Stimulated activated CD8-positive, alpha-beta memory T cell treated with anti-CD3 and anti-CD28 coated beads, Interleukin-4, amount 100 ng/mL, for 48 hours (primary cell): Measurements from ENCODE around the gene ZSCAN23.
"Not testable (repeated sequence)": the region's sequence is repeated elsewhere in the genome, so short reads cannot be mapped to it uniquely, and the experiment has no call there.

Source experiments
- DNase-seq: peaks from one replicate; pipeline ENCODE4 v3.0.0-alpha.2; 2020

Gene ZSCAN23

DNA sequence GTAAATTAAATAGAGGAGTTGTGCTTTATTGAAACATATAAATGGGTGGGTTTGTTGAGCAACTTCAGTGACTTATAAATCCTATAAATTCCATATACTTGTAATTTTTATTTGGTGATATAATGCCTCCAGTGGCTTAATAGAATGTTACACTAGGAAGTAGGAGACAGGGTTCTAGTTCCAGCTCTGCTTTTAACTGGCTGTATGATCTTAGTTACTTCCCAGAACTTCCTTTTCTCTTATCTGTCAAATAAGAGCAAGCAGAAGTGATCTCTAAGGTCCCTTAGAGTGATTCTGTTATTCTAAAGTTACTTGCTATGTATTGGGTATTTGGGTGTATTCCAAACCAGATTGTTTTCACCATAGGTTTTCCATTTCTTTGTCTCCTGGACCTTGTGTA, 10.2 kb downstream of the ZSCAN23 start:
- no peak for DNase-seq

DNA sequence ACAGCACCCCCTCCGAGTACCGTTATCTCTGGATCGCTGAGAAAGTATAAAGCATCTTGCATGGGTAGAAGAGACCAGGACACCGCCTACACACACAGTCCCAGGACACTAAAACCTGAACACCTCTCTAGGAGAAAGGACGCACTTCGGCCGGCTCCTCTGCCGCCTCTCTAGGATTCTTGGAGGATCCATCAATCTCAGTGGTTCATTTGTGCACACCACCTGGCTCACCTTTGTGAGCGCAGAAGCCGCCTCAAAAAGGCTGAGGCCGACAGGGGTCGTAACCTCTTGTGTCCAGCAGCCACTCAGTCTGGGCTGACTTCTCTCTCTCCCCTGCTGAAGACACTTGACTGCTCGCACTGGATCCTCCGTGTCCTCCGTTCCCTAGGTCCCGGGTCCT, 13.5 kb downstream of the ZSCAN23 start:
- DNase-seq, result no peak

DNA sequence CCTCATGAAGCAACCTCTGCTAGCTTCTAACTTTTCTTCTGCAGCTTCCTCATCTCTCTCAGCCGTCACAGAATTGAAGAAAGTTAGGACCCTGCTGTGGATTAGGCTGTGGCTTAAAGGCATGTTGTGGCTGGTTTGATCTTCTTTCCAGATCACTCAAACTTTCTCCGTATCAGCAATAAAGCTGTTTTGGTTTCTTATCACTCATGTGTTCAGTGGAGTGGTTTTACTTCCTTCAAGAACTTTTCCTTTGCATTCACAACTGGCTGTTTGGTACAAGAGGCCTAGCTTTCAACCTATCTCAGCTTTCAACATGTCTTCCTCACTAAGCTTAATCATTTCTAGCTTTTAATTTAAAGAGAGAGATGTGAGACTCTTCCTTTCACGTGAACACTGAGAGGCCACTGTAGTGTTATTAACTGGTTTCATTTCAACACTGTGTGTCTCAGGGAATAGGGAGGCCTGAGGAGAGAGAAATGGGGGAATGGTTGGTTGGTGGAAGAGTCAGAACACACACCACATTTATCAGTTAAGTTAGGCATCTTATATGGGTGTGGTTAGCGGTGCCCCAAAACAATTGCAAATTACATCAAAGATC, 17.2 kb downstream of the ZSCAN23 start:
- no peak for DNase-seq

DNA sequence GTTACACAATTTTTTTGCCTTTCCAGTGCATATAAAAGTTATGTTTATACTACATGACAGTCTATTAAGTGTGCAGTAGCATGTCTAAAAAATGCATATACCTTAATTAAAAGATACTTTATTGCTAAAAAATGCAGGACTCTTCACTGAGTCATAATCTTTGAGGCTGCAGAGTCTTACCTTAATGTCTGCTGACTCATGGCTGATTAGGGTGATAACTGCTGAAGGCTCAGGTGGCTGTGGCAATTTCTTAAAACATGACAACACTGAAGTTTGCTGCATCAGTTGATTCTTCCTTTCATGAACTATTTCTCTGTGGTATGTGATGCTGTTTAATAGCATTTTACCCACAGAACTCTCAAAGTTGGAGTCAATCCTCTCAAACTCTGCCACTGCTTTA, 19.1 kb downstream of the ZSCAN23 start:
- no peak for DNase-seq

DNA sequence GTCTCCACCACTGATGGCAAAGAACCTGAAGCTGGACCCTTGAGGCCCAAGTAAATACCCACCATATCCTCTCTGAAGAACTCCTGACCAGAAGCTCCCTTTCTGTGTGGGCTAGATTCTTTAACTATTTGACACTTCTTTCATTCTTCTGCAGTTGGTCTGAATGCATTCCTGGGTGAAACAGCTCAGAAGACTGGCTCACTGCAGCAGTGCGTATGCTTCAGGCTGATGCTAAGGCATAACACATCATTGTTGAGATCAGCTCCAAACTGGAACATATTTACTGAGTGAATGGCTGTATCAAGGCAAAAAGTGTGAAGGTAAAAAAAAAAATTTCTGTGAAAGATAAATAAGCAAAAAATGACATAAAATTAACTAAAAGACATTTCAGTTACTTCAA, 19.7 kb downstream of the ZSCAN23 start:
- no peak for DNase-seq

DNA sequence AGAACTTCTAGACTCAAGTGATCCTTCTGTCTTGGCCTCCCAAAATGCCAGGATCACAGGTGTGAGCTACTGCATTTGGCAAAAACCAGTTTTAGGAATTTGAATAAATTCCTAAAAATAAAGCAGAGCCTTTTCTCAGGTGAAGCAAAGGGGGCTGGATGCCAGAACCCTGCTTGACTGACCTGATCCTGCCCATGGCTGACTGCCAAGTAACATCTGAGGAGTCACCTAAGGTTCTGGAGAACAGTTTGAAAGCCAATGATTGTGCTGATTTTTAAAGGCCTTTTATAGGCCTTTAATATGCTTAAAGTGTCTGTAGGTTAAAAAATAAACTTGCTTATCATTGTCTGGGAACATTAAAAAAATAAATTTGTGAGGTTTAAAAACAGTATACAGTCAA, 29.6 kb downstream of the ZSCAN23 start:
- no peak for DNase-seq

DNA sequence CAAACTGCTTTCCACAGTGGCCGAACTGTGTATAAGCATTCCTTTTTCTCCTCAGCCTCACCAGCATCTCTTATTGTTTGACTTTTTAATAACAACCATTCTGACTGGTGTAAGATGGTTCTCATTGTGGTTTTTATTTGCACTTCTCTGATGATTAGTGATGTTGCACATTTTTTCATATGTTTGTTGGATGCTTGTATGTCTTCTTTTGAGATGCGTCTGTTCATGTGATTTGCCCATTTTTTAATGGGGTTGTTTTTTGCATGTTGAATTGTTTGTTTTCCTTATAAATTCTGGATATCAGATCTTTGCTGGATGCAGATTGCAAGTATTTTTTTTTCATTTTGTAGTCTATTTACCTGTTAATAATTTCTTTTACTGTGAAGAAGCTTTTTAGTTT, 32.5 kb downstream of the ZSCAN23 start:
- DNase-seq, result no peak

DNA sequence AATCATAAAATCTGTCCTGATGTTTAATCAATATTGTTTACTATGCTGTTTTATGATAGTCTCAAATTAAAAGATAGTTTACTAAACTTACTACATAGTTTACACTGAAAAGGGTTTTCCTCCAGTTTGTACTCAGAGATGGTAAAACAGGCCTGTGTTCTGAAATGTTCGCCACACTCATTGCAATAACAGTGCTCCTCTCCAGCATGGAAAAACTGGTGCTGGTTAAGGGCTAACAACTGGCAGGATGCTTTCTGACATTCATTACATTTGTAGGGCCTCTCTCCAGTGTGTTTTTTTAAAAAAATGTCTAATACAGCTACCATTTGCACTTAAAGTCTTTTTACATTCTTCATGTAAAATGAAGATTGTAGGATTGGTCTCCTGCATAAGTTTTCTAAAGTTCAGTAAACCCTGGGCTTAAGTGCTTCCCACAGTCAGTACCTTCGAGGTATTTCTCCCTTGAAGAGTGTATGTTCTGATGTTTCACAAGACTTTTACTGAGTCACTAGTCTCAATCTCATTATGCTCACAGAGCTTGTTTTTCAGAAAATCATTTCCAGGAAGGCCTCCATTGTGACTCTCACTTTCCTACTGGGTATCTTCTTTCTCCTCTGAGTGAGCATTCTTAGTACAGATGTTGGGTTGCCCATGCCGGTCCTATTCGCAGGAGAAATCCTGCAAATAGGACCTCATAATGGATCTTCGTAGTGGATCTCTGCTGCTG, 35.1 kb downstream of the ZSCAN23 start:
- no peak for DNase-seq

DNA sequence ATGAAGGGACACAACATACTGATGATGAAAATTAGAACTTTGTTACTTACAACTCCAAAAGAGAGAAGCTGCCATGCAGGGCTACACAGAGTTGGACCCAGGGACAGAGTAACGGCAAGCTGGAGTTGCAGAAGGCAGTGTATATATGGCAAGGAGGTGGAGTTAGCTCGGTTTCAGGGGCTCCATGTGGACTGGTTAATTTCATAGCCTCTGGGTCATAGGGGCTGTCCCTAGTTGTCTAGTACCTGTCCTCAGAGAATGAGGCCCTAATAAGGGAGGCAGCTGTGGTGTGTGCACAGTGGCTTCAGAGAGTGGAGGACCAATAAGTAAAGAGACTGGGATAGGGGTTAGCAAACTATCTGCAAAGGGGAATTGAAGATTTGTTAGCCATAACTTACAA, 35.9 kb downstream of the ZSCAN23 start:
- DNase-seq, result no peak

DNA sequence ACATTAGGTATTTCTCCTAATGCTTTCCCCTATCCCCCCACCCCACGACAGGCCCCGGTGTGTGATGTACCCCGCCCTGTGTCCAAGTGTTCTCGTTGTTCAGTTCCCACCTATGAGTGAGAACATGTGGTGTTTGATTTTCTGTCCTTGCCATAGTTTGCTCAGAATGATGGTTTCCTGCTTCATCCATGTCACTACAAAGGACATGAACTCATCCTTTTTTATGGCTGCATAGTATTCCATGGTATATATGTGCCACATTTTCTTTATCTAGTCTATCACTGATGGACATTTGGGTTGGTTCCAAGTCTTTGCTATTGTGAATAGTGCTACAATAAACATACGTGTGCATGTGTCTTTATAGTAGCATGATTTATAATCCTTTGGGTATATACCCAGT, 39.4 kb downstream of the ZSCAN23 start:
- DNase-seq, result not testable (repeated sequence)

DNA sequence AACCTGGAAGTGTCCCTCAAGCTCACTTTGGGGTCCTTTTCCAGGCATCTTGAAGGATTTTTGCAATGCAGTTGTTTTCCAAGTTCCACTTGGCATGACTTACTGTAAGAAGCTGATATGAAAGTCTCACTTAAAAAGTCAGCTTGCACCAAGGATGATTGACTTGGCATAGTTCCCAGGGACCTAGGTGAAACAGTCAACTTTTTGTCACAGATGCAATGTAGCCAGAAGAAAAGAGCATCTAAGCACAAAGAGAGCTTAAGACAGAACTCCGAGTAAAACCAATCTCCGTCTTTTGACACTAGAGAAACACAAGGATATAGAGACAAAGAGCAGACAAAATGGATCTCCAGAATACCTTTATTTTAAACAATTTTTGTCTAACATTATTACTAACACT, 41.1 kb downstream of the ZSCAN23 start:
- no peak for DNase-seq

DNA sequence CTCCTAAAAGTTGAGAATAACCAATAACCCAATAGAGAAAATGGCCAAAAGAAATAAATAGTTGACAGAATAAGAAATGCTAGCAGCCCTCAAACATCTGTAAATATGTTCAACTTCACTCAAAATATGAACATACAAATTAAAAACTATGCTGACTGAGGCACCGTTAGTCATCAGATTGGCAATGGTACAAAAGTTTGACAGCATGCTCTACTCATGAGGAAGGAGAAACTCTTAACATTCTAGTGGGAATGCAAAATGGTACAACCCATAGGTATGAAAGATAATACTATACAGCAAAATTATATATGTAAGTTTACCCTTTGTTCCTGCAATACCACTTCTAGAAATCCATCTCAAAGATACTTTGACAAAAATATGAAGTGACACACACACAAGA, 42.1 kb downstream of the ZSCAN23 start:
- DNase-seq, result no peak

DNA sequence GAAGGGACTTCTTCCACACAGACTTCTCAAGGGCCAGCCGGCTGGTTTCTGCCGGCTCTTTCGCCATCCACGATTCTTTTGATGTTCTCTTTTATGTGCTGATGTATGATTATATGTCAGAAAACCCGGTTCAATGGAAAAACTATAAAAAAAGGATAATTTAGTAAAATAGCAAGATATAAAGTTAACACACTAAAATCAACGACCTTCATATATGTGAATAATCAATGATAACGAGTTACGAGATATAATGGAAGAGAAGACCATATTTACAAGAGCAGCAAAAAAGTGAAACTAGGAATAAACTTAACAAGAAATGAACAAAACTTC, 43.2 kb downstream of the ZSCAN23 start:
- DNase-seq, result no peak

DNA sequence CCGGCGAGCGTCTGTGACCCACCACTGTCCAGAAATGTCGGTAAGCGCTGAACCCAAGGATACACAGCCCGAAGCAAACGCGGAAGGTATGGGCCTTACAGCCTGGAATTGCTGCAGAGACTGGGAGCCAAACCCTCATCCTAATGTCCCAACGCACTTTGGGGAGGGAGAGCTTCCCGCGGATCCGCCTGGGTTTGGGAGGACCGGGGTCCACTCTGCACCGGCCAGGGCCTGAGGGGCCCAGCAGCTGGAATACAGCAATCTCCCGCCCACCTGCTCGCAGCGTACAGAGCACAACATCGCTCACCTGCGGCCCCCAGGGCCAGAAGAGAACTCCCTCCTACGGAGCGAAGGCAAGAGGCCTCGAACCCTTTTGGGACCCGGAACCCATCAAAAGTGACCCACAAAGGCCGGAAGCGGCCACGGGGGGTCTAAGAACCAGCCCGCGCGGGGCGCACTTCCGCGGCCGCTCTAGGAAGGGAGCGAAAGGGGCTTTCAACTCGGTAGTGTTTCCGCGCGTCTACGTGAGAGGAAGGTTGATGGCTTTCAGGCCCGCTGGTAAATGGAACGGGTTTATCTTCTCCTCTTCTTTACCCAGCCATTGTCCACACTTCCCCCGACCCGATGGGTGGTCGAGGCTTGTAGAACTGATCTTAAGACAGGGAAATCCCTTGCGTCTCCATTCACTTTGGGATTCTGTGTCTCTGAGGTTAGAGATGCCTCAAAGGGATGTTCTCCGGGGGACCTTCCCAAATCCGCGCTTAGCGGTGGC, 43.8 kb downstream of the ZSCAN23 start, which contains the start of gene ZSCAN12:
Gene ZSCAN12, minus strand, starts transcription at position 398 of the 772 bp plus-strand sequence. CDS start 1,342 bp downstream, outside the sequence.
- DNase-seq, result peak; percentile 91

DNA sequence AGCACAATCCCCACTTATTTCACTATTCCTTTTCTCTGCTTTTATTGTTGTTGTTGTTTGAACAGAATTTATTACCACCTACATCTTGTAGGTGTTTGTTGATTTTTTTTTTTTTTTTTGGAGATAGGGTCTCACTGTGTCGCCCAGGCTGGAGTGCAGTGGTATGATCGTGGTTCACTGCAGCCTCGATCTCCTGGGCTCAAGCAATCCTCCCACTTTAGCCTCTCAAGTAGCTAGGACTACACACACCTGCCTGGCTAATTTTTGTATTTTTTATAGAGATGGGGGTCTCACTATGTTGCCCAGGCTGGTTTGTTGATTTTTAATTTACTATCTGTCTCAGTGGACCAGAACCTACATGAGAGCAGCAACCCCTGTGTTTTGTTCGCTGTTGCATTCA, 47.4 kb downstream of the ZSCAN23 start:
- no peak for DNase-seq

DNA sequence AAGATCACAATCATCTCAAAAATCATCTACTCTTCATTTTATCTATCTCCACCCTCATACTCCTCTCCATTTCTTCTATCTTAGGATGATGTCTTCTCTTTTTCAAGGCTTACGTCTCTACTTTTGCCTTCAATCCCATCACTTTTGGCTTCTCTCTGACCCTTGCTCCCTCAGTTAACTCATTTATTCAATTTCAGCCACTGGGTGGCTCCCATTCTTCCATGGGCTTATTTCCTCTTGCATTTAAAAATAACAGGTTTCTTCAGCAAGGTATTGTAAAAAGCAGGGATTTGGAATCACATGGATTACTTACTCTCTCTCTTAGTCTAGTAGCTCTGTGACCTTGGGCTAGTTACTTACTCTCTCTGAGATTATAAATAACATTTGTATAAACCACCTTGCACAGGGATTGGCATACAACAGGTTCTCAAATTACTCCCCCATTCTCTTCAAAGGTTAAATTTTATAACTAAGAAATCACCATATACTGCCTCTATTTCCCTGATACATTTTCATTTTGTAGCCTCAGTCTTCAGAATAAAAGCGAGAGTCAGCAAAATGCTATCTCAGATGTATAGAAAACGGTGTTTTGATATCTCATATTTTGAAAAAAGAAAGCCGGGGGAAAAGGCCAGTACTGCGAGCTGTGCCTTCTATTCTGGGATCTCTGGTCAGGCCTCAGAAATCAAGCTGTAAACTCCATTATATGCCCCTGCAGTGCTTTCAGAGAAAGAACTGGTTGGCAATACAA, 49.2 kb downstream of the ZSCAN23 start:
- no peak for DNase-seq

DNA sequence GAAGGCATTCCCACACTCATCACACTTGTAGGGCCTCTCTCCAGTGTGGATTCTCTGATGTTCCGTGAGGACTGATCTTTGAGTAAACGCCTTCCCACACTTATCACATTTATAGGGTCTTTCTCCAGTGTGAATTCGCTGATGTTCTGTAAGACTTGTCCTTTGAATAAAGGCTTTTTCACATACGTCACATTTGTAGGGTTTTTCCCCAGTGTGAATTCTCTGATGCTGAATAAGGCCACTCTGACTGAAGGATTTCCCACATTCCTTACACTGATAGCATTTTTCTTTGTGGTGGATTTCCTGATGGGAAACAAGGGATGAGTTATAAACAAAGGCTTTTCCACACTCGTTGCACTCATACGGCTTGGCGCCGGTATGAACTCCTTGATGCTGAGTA, 52.6 kb downstream of the ZSCAN23 start:
- no peak for DNase-seq

DNA sequence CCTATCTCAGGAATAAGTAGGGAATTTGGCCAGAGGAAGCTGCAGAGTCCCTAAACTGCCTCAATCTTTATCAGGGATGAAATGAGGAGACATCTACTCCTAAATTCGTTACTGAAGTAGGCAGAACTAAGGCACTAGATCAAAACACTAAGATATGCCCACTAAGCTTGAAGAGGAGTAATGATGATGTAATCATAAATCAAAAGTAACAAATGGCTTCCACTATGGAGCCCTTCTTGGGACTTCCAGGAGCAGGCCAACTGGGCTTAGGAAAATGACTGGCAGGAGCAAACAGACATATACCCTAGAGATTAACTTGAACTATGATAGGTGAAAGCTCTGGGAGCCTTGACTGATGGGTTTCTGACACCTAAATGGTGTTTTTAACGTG, 59.2 kb downstream of the ZSCAN23 start:
- DNase-seq, result no peak

DNA sequence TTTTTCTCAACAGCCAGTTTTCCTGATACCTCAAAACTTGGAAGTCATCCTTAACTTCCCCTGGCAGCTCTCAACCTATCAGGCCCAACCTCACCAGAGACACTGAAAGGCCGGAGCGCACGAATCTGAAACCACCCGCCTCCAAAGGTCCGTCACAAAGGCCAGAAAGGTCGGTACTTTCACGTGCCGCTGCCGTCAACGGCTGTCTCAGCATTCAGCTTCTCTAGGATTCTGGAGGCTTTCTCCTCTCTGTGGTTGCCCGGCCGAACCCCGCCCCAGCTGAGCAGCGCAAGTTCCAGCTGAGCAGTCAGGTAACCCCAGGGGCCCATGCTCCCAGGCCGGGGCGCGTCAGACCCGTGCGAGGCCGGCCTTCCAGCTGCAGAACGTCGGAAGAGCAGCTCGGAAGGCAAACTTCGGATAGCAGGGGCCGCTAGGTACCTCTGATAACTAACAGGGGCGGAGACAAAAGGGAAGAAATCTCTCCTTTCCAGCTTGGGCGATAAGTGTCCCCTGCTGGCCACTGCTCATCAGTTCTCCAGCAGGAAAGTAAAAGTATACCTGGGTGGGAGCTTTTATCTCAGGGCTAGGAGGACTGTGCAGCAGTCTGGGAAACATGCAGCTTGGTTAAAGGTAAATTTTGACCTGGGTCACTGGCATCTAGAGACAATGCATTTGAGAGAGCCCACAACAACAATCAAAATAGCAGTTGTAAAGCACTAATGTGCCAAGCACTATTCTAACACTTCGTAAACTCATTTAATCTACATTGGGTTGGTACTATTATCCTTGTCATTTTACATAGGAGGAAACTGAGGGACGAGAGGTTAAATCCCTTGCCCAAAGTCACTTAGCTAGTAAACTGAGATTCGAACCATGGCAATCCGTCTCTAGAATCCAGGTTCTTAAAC, 59.8 kb downstream of the ZSCAN23 start:
- DNase-seq, result peak; percentile 40
